H1 (cell line): ENCODE measurements around the gene RIN3. TPM values are rescaled to one million over a fixed set of nuclear protein-coding genes. Genes with fewer than 3 reads are reported as not detected.
A peak's percentile ranks its signal among the peaks of the same experiment; 100 is the strongest.

Source experiments
- CTCF ChIA-PET: fragments of 300-600 bp; sonication (Branson Sonifier 250); formaldehyde crosslinking; loops from one replicate; lab custom pipeline; 2021; ENCODE audit not compliant: partially characterized antibody; lab: Charles Lee
- POLR2A ChIA-PET: fragments of 300-600 bp; sonication (Branson Sonifier 250); formaldehyde crosslinking; loops from one replicate; lab custom pipeline; 2021; ENCODE audit warnings: inconsistent platforms; ENCODE audit not compliant: partially characterized antibody; lab: Charles Lee
- DNase-seq, 2 experiments: peaks; one replicate each; pipeline versions ENCODE4 v3.0.0 to v3.0.0-alpha.2; 2010 to 2022; ENCODE audit warnings: low spot score in 2 of 2, low read depth in 1 of 2, mixed read lengths in 1 of 2
- FAIRE-seq: peaks from 2 replicates; lab custom pipeline; 2011; peaks lifted over from hg19 to GRCh38; lab: Jason Lieb, UNC
- H2AFZ ChIP-seq: 2 replicates; pipeline ENCODE4 v1.8.1; 2012; ENCODE audit warnings: low read length, inconsistent platforms
- H2AK5ac ChIP-seq: 2 replicates; pipeline ENCODE4 v1.6.1; 2013; ENCODE audit warnings: low read depth, low read length
- H2BK120ac ChIP-seq: replicated peaks from 2 replicates; pipeline ENCODE3; 2013; ENCODE audit warnings: low read depth, low read length, inconsistent platforms
- H2BK12ac ChIP-seq: 2 replicates; pipeline ENCODE4 v1.6.1; 2013; ENCODE audit warnings: low read depth, low read length
- H2BK15ac ChIP-seq: 2 replicates; pipeline ENCODE4 v1.6.1; 2013; ENCODE audit warnings: low read length
- H2BK20ac ChIP-seq: 2 replicates; pipeline ENCODE4 v1.6.1; 2013; ENCODE audit warnings: low read length
- H2BK5ac ChIP-seq: 2 replicates; pipeline ENCODE4 v1.6.1; 2013; ENCODE audit warnings: low read depth, low read length
- H3K14ac ChIP-seq: 2 replicates; pipeline ENCODE4 v1.6.1; 2013; ENCODE audit warnings: inconsistent platforms; ENCODE audit not compliant: insufficient read length
- H3K18ac ChIP-seq: 2 replicates; pipeline ENCODE4 v1.6.1; 2013; ENCODE audit warnings: low read length; ENCODE audit errors: extremely low read depth
- H3K23ac ChIP-seq: 2 replicates; pipeline ENCODE4 v1.6.1; 2013; ENCODE audit warnings: inconsistent platforms; ENCODE audit not compliant: insufficient read length
- H3K23me2 ChIP-seq: 2 replicates; pipeline ENCODE4 v1.6.1; 2013; ENCODE audit warnings: low read depth, low read length
- H3K27ac ChIP-seq: 2 replicates; pipeline ENCODE4 v1.6.1; 2011; ENCODE audit warnings: low read depth, low read length, inconsistent platforms
- H3K27me3 ChIP-seq, 4 experiments: replicated peaks in 1 of 4; 1 replicate in 1 of 4; 2 replicates in 3 of 4; pipeline versions ENCODE4 v1.6.1 to v1.8.1; 2011 to 2013; ENCODE audit warnings: low read length in 3 of 4, mild to moderate bottlenecking in 3 of 4, inconsistent platforms in 2 of 4, mixed read lengths in 2 of 4, moderate library complexity in 1 of 4; ENCODE audit not compliant: control insufficient read depth in 3 of 4, insufficient read depth in 3 of 4; ENCODE audit errors: extremely low read depth in 1 of 4
- H3K36me3 ChIP-seq, 4 experiments: 2 replicates each; pipeline versions ENCODE4 v1.6.1 to v1.8.1; 2011 to 2013; ENCODE audit warnings: mild to moderate bottlenecking in 4 of 4, low read length in 3 of 4, moderate library complexity in 2 of 4, control low read depth in 1 of 4, inconsistent platforms in 1 of 4; ENCODE audit not compliant: insufficient read depth in 4 of 4, control insufficient read depth in 2 of 4
- H3K4ac ChIP-seq: replicated peaks from 2 replicates; pipeline ENCODE3; 2013; ENCODE audit warnings: low read length, low read depth, mixed read lengths, inconsistent platforms; ENCODE audit not compliant: insufficient read length
- H3K4me1 ChIP-seq, 4 experiments: replicated peaks in 1 of 4; 1 replicate in 1 of 4; 2 replicates in 3 of 4; pipeline versions ENCODE4 v1.6.1 to v1.8.1; 2011 to 2013; ENCODE audit warnings: low read length in 3 of 4, inconsistent platforms in 2 of 4, mixed read lengths in 1 of 4; ENCODE audit not compliant: insufficient read depth in 4 of 4, control insufficient read depth in 3 of 4
- H3K4me2 ChIP-seq, 2 experiments: 2 replicates each; pipeline versions ENCODE4 v1.6.1 to v1.8.1; 2011 to 2013; ENCODE audit warnings: low read depth in 2 of 2, low read length in 2 of 2, control low read depth in 1 of 2, inconsistent platforms in 1 of 2, mild to moderate bottlenecking in 1 of 2; ENCODE audit not compliant: insufficient read depth in 1 of 2
- H3K4me3 ChIP-seq, 4 experiments: fragments of 200-600, 300-600 bp in 1 of 4; sonication (generic), shearing (Covaris generic), sonication (Bioruptor Twin) in 1 of 4; 2 replicates each; pipeline versions ENCODE4 v1.5.1 to v1.8.1; 2011 to 2016; ENCODE audit warnings: low read length in 4 of 4, low read depth in 3 of 4, control low read depth in 2 of 4, inconsistent platforms in 2 of 4, mild to moderate bottlenecking in 2 of 4, mixed read lengths in 1 of 4, moderate library complexity in 1 of 4; ENCODE audit not compliant: insufficient read depth in 2 of 4; ENCODE audit errors: extremely low read depth in 1 of 4
- H3K56ac ChIP-seq: replicated peaks from 2 replicates; pipeline ENCODE3; 2013; ENCODE audit warnings: low read depth, mild to moderate bottlenecking, mixed read lengths, low read length, inconsistent platforms; ENCODE audit not compliant: insufficient read length
- H3K79me1 ChIP-seq: 2 replicates; pipeline ENCODE4 v1.6.1; 2013; ENCODE audit warnings: low read depth, low read length, control low read depth
- H3K79me2 ChIP-seq, 2 experiments: 2 replicates each; pipeline versions ENCODE4 v1.6.1 to v1.8.1; 2012 to 2013; ENCODE audit warnings: low read length in 2 of 2, mild to moderate bottlenecking in 2 of 2, inconsistent platforms in 1 of 2; ENCODE audit not compliant: insufficient read depth in 2 of 2, control insufficient read depth in 1 of 2
- H3K9ac ChIP-seq, 4 experiments: replicated peaks in 1 of 4; 1 replicate in 1 of 4; 2 replicates in 3 of 4; pipeline versions ENCODE4 v1.6.1 to v1.8.1; 2011 to 2013; ENCODE audit warnings: low read depth in 3 of 4, low read length in 3 of 4, control low read depth in 2 of 4, mild to moderate bottlenecking in 2 of 4, moderate library complexity in 2 of 4, inconsistent platforms in 1 of 4; ENCODE audit errors: extremely low read depth in 1 of 4
- H3K9me3 ChIP-seq, 2 experiments: 2 replicates each; pipeline versions ENCODE4 v1.6.1 to v1.8.1; 2012 to 2013; ENCODE audit warnings: mild to moderate bottlenecking in 2 of 2, moderate library complexity in 2 of 2, control low read depth in 1 of 2, inconsistent platforms in 1 of 2, low read depth in 1 of 2, low read length in 1 of 2, mixed read lengths in 1 of 2; ENCODE audit not compliant: insufficient read depth in 2 of 2
- H4K20me1 ChIP-seq, 2 experiments: replicated peaks in 1 of 2; 2 replicates each; pipeline versions ENCODE3 to v1.8.1; 2011 to 2013; ENCODE audit warnings: inconsistent platforms in 2 of 2, low read length in 2 of 2, mild to moderate bottlenecking in 1 of 2; ENCODE audit not compliant: insufficient read depth in 2 of 2, control insufficient read depth in 1 of 2
- H4K5ac ChIP-seq: 2 replicates; pipeline ENCODE4 v1.6.1; 2013; ENCODE audit warnings: low read length, low read depth, mixed read lengths, inconsistent platforms; ENCODE audit not compliant: insufficient read length
- H4K8ac ChIP-seq: 2 replicates; pipeline ENCODE4 v1.8.0; 2013; ENCODE audit warnings: mild to moderate bottlenecking, moderate library complexity, low read length, inconsistent platforms; ENCODE audit not compliant: insufficient read depth; ENCODE audit errors: extremely low read depth
- H4K91ac ChIP-seq: replicated peaks from 2 replicates; pipeline ENCODE3; 2013; ENCODE audit warnings: low read length, mixed read lengths, inconsistent platforms; ENCODE audit not compliant: insufficient read length
- CEBPB ChIP-seq: IDR thresholded peaks from 2 replicates; pipeline ENCODE4 v1.6.1; 2012; ENCODE audit warnings: low read depth, low read length
- JUN ChIP-seq: IDR thresholded peaks from 2 replicates; pipeline ENCODE4 v1.6.1; 2011; ENCODE audit warnings: low read depth, mild to moderate bottlenecking, improper control_type of control experiment, low read length
- MAFK ChIP-seq: IDR thresholded peaks from 2 replicates; pipeline ENCODE4 v1.6.1; 2012; ENCODE audit warnings: low read depth, mild to moderate bottlenecking, improper control_type of control experiment, low read length
- POLR2A ChIP-seq, 2 experiments: IDR thresholded peaks; 1 replicate in 1 of 2; 2 replicates in 1 of 2; pipeline ENCODE4 v1.6.1; 2011; ENCODE audit warnings: low read depth in 2 of 2, low read length in 2 of 2, mild to moderate bottlenecking in 2 of 2; ENCODE audit errors: control extremely low read depth in 1 of 2
- RBBP5 ChIP-seq: IDR thresholded peaks from 2 replicates; pipeline ENCODE4 v1.7.1; 2012; ENCODE audit warnings: low read depth, mild to moderate bottlenecking, inconsistent platforms, low read length, moderate library complexity, borderline replicate concordance
- SAP30 ChIP-seq: fragments of 300-600 bp; sonication (generic); IDR thresholded peaks from 2 replicates; pipeline ENCODE4 v1.7.1; 2012; ENCODE audit warnings: low read length, moderate library complexity, mild to moderate bottlenecking, inconsistent platforms; ENCODE audit not compliant: insufficient read depth, insufficient replicate concordance
- TCF12 ChIP-seq: IDR thresholded peaks from 2 replicates; pipeline ENCODE4 v1.6.1; 2011; ENCODE audit warnings: low read depth, mild to moderate bottlenecking, low read length
- WGBS, 2 experiments: shearing (Covaris generic) in 1 of 2; methylation state at CpG; one replicate each; pipeline versions ENCODE4 v1.1.6 to v1.1.7; 2013 to 2015; ENCODE audit warnings: low lambda C conversion rate in 2 of 2, mixed read lengths in 2 of 2, inconsistent platforms in 1 of 2, low coverage in 1 of 2, missing lambda C conversion rate in 1 of 2; ENCODE audit not compliant: insufficient replicate concordance in 2 of 2, insufficient coverage in 1 of 2, insufficient read length in 1 of 2; ENCODE audit errors: extremely low coverage in 1 of 2, missing lambda C conversion rate in 1 of 2; 5-methylcytosine and 5-hydroxymethylcytosine counted together
- polyA plus RNA-seq, 7 experiments: library from polyadenylated mRNA; depleted of rRNA in 3 of 7; stranded (reverse) in 5 of 7; unstranded in 2 of 7; fragments of >200 nt in 5 of 7; fragments of 200-250 nt in 2 of 7; gene quantifications; 1 replicate in 5 of 7; 2 replicates in 1 of 7; 4 replicates in 1 of 7; pipeline versions ENCODE4 v1.2.1 to v1.2.3, GENCODE V29; 2011 to 2013; ENCODE audit warnings: missing spikeins in 2 of 7, mixed read lengths in 2 of 7
- total RNA-seq: library from RNA; stranded (reverse); fragmentation: NEBNext Ultra II Directional; extraction: Animal tissue kit (Norgen Biotek cat#: 25700); gene quantifications from 2 replicates; pipeline ENCODE4 v1.2.1, GENCODE V29; 2021
- TF ChIP-seq, protein P1 (sequence below): IDR thresholded peaks from 2 replicates; pipeline ENCODE4 v1.6.1; 2012; ENCODE audit warnings: low read length, inconsistent platforms

The RIN3 gene
- total and polyA plus RNA-seq, 2 of the 8 experiments (the other 6 are each of a cell fraction or from before 2014, with no cell fraction given) = 0.59 to 1.5 TPM

DNA sequence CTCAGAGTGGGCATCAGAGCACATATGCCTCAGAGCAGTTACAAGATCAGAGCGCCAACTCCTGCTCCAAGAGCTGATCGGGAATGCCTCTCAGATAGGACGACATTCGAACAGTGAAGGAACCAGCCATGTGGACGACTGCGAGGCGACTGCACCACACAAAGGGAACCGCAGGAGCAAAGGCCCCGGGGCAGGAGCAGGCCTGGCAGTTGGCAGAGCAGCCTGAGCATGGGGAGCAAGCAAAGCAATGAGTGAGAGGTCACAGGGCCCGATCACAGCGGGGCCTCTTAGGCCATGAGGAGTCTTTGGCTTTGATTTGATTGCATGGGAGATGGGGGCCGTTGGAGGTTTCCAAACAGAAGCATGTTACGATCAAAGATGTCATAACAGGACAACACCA is 144.6 kb downstream of the RIN3 start:
- Histone ChIP-seq H3K23me2 (no peaks in the 10 kb centered on the region), H3K4me3 (no peak overlapping the region), H3K4me2 (no peak overlapping the region), H3K27ac (no peak overlapping the region), H3K18ac (no peak overlapping the region), H2BK15ac (no peak overlapping the region), H3K56ac (no peak overlapping the region), H4K20me1 (no peaks in the 10 kb centered on the region), H4K91ac (no peak overlapping the region), H2BK120ac (no peak overlapping the region), H3K23ac (no peak overlapping the region), H2AK5ac (no peak overlapping the region), H3K79me2 (no peaks in the 10 kb centered on the region), H4K5ac (no peak overlapping the region), H3K9ac (no peak overlapping the region), H3K27me3 (no peaks in the 10 kb centered on the region), H3K4ac (no peak overlapping the region), H2BK5ac (no peak overlapping the region), H3K14ac (no peak overlapping the region), H2BK12ac (peak overlapping the region; percentile 14; the same call in 1 of the 2 replicates), H4K8ac (no peak overlapping the region), H2BK20ac (no peak overlapping the region), H3K79me1 (no peaks in the 10 kb centered on the region), H3K9me3 (no peaks in the 10 kb centered on the region), H2AFZ (no peak overlapping the region), H3K36me3 (no peaks in the 10 kb centered on the region), H3K4me1 (peaks cover 0 to 5% (median 2%) of the 10 kb centered on the region in 4 experiments; a peak in 2 of 7 replicates)
- ChIA-PET POLR2A (no interaction called here), CTCF (interaction anchor here (1.0 to 1.5 kb wide), 3 partner anchors 45 to 539 kb away, joined by 3 to 4 read pairs (median 4); no protein-coding TSS in a partner anchor)
- no peak for DNase-seq
- 84% methylated on average over 13 of the region's 13 CpGs; no CpG with 5 or more reads in 1 of the 2 experiments for WGBS, 2 experiments
- no peak for TF ChIP-seq TCF12
- no peak for TF ChIP-seq POLR2A (IDR thresholded peaks at IDR 0.05; ENCODE audit: control extremely low read depth in 1 of 2, low read depth in 2 of 2, low read length in 2 of 2)
- no peak for TF ChIP-seq JUN
- no peak for TF ChIP-seq MAFK
- no peak for TF ChIP-seq CEBPB
- TF ChIP-seq, protein P1, sequence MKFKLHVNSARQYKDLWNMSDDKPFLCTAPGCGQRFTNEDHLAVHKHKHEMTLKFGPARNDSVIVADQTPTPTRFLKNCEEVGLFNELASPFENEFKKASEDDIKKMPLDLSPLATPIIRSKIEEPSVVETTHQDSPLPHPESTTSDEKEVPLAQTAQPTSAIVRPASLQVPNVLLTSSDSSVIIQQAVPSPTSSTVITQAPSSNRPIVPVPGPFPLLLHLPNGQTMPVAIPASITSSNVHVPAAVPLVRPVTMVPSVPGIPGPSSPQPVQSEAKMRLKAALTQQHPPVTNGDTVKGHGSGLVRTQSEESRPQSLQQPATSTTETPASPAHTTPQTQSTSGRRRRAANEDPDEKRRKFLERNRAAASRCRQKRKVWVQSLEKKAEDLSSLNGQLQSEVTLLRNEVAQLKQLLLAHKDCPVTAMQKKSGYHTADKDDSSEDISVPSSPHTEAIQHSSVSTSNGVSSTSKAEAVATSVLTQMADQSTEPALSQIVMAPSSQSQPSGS = no peak
- no peak for TF ChIP-seq SAP30
- TF ChIP-seq RBBP5 = no peak
- no peak for FAIRE-seq
